Ovary (tissue), 9 donors: ENCODE data around the gene MAK. TPM values are rescaled to one million over a fixed set of nuclear protein-coding genes. Genes with fewer than 3 reads are reported as not detected.

Source experiments
- DNase-seq, 5 donors: peaks; one replicate each; pipeline ENCODE4 v3.0.0-alpha.2; 2019 to 2020
- H3K27ac ChIP-seq, 2 donors: fragments of 200-600 bp; one replicate each; pipeline versions ENCODE4 v1.5.1 to v1.8.0; 2019 to 2022
- H3K27me3 ChIP-seq: fragments of 200-600 bp; one replicate; pipeline ENCODE4 v1.8.0; 2022
- H3K36me3 ChIP-seq: fragments of 200-600 bp; sonication (generic); one replicate; pipeline ENCODE4 v1.5.1; 2019
- H3K4me1 ChIP-seq: one replicate; pipeline ENCODE4 v1.8.1; 2013; ENCODE audit warnings: mild to moderate bottlenecking, moderate library complexity; ENCODE audit not compliant: insufficient read depth
- H3K4me3 ChIP-seq: fragments of 200-600 bp; sonication (generic); one replicate; pipeline ENCODE4 v1.5.1; 2017
- H3K9me3 ChIP-seq, 2 donors: fragments of 200-600 bp in 1 of 2; sonication (generic) in 1 of 2; one replicate each; pipeline versions ENCODE4 v1.5.1 to v1.8.1; 2013 to 2019; ENCODE audit warnings: mild to moderate bottlenecking in 1 of 2, moderate library complexity in 1 of 2
- CTCF ChIP-seq, 3 donors: fragments of 450-650 bp in 2 of 3; fragments of 200-600 bp in 1 of 3; IDR thresholded peaks; one replicate each; pipeline versions ENCODE4 v1.5.1 to v1.8.0; 2016 to 2022; ENCODE audit warnings: antibody characterized with exemption in 3 of 3, mild to moderate bottlenecking in 1 of 3
- EP300 ChIP-seq: sonication (generic); formaldehyde crosslinking; IDR thresholded peaks from one replicate; pipeline ENCODE4 v1.6.1; 2017; ENCODE audit warnings: antibody characterized with exemption
- POLR2A ChIP-seq: fragments of 450-650 bp; IDR thresholded peaks from one replicate; pipeline ENCODE4 v1.6.1; 2017; ENCODE audit warnings: antibody characterized with exemption, mild to moderate bottlenecking, moderate library complexity
- WGBS, 3 donors: extraction: QIAGEN DNeasy Blood & Tissue Kit in 1 of 3; methylation state at CpG; one replicate each; pipeline versions ENCODE4 v1.1.5 to v1.1.7; 2013 to 2017; 5-methylcytosine and 5-hydroxymethylcytosine counted together
- intact Hi-C, 4 donors: fragments of 100-400 bp; cut with DNase I; formaldehyde crosslinking; loops; one replicate each; pipeline versions ENCODE4 v1.11.0 to v1.15.1; 2022 to 2023
- polyA plus RNA-seq, 2 donors: library from polyadenylated mRNA; stranded (reverse); fragments of 200-250 nt in 1 of 2; fragments of 350-450 nt in 1 of 2; fragmentation: Illumina TruSeq in 1 of 2; extraction: RNeasy Lipid Tissue Mini Kit (QIAGEN cat#74804) in 1 of 2; gene quantifications; one replicate each; pipeline ENCODE4 v1.2.3, GENCODE V29; 2013 to 2014
- total RNA-seq, 7 donors: library from RNA; depleted of rRNA in 2 of 7; stranded (reverse); fragments of >200 nt in 2 of 7; fragmentation: NEBNext Ultra II Directional in 3 of 7; extraction: Animal tissue kit (Norgen Biotek cat#: 25700) in 3 of 7; gene quantifications; one replicate each; pipeline versions ENCODE4 v1.1.0 to v1.2.4, GENCODE V29; 2016 to 2023
- donor health status: DM: no; HTN: no; CAD: no; lungs with moderate emphysema.
- donor health status: DM: no; HTN: no; CAD: no.
- donor health status: Bipolar disorder and iron deficiency.
- donor health status: DM: yes; HTN: yes; CAD: no.
- donor health status: DM: no; HTN: no; CAD: no.
- donor health status: DM: yes; HTN: yes; CAD: no.

Gene MAK
- total and polyA plus RNA-seq, 9 donors = 0.06 to 4.8 (median 0.25) TPM; not detected in 3

GRCh38 chr6:10793695-10794094 lies 44.6 kb downstream of the MAK start:
- Histone ChIP-seq H3K4me1 (no peaks in the 10 kb centered on the region), H3K9me3 (no peaks in the 10 kb centered on the region), H3K36me3 (no peaks in the 10 kb centered on the region), H3K27ac (no peak overlapping the region), H3K27me3 (no peaks in the 10 kb centered on the region), H3K4me3 (no peak overlapping the region)
- WGBS, 3 donors = 89 to 91% (median 90%) methylated on average over 6 of the region's 6 CpGs
- intact Hi-C loops = no loop called here
- DNase-seq = no peak
- TF ChIP-seq EP300 = no peak
- TF ChIP-seq CTCF (IDR thresholded peaks at IDR 0.05) = no peak
- TF ChIP-seq POLR2A = no peak

GRCh38 chr6:10793035-10793434 lies 45.3 kb downstream of the MAK start:
- no peak for DNase-seq
- intact Hi-C loops = no loop called here
- H3K27ac ChIP-seq = no peak overlapping the region
- no peaks in the 10 kb centered on the region for H3K4me1 ChIP-seq
- no peaks in the 10 kb centered on the region for H3K27me3 ChIP-seq
- WGBS, 3 donors = 95 to 97% (median 96%) methylated on average over 3 of the region's 3 CpGs
- no peaks in the 10 kb centered on the region for H3K36me3 ChIP-seq
- H3K4me3 ChIP-seq = no peak overlapping the region
- H3K9me3 ChIP-seq = no peaks in the 10 kb centered on the region
- TF ChIP-seq POLR2A (no peak), CTCF (IDR thresholded peaks at IDR 0.05) (no peak), EP300 (no peak)

GRCh38 chr6:10792101-10792500 lies 46.2 kb downstream of the MAK start:
- Histone ChIP-seq H3K27ac (no peak overlapping the region), H3K9me3 (no peaks in the 10 kb centered on the region), H3K27me3 (no peaks in the 10 kb centered on the region), H3K36me3 (no peaks in the 10 kb centered on the region), H3K4me3 (no peak overlapping the region), H3K4me1 (no peaks in the 10 kb centered on the region)
- DNase-seq = no peak
- 89 to 91% (median 90%) methylated on average over 5 of the region's 5 CpGs for WGBS, 3 donors
- intact Hi-C loops = no loop called here
- TF ChIP-seq CTCF (IDR thresholded peaks at IDR 0.05) (no peak), EP300 (no peak), POLR2A (no peak)

GRCh38 chr6:10791673-10792072 lies 46.7 kb downstream of the MAK start:
- intact Hi-C loops = no loop called here

More at GRCh38 chr6:10791673-10792072, 46.7 kb downstream of the MAK start:
- WGBS, 3 donors = 91 to 97% (median 95%) methylated on average over 5 of the region's 5 CpGs
- no peaks in the 10 kb centered on the region for H3K4me1 ChIP-seq
- no peaks in the 10 kb centered on the region for H3K9me3 ChIP-seq
- no peak for TF ChIP-seq POLR2A
- no peak for TF ChIP-seq EP300
- no peak for TF ChIP-seq CTCF (IDR thresholded peaks at IDR 0.05)
- no peaks in the 10 kb centered on the region for H3K27me3 ChIP-seq
- H3K27ac ChIP-seq = no peak overlapping the region
- DNase-seq = no peak
- H3K4me3 ChIP-seq = no peak overlapping the region
- no peaks in the 10 kb centered on the region for H3K36me3 ChIP-seq
